GM12872 (cell line): ENCODE results near the gene TTLL11.

Experiments
- CTCF ChIP-seq: IDR thresholded peaks from 3 replicates; pipeline ENCODE4 v1.5.1; 2011; ENCODE audit warnings: low read depth, mild to moderate bottlenecking, low read length, moderate library complexity; ENCODE audit not compliant: insufficient read depth

TTLL11 gene

GRCh38 chr9:122090981-122091380 is 2.1 kb downstream of the TTLL11 start:
- no peak for TF ChIP-seq CTCF

GRCh38 chr9:122090287-122090883 is 2.7 kb downstream of the TTLL11 start:
- no peak for TF ChIP-seq CTCF

- TF ChIP-seq CTCF: no peak
These were observed 4.0 kb downstream of the TTLL11 start for GRCh38 chr9:122088880-122089706.

GRCh38 chr9:122087406-122088200 is 5.5 kb downstream of the TTLL11 start:
- TF ChIP-seq CTCF: no peak

- no peak for TF ChIP-seq CTCF
These were observed 6.2 kb downstream of the TTLL11 start for GRCh38 chr9:122086873-122087272.

GRCh38 chr9:122085260-122085659 is 7.8 kb downstream of the TTLL11 start:
- TF ChIP-seq CTCF: no peak

- no peak for TF ChIP-seq CTCF
These were observed 9.0 kb downstream of the TTLL11 start for GRCh38 chr9:122084026-122084675.
